Lung (tissue), 12 donors: ENCODE measurements around the gene NTM. TPM values are rescaled to one million over a fixed set of nuclear protein-coding genes. Genes with fewer than 3 reads are reported as not detected.

Source experiments
- ATAC-seq: fragments of 200-7000 bp; cut with Tn5 transposase; one replicate; pipeline ENCODE4 v1.9.1; 2020; ENCODE audit warnings: moderate number of reproducible peaks; ENCODE audit not compliant: insufficient read depth, low FRiP score
- DNase-seq, 3 donors: peaks; one replicate each; pipeline ENCODE4 v3.0.0-alpha.2; 2013 to 2017
- H3K27ac ChIP-seq, 2 donors: one replicate each; pipeline ENCODE4 v1.5.1; 2013; ENCODE audit warnings: mild to moderate bottlenecking in 2 of 2, moderate library complexity in 2 of 2, control low read depth in 1 of 2, inconsistent platforms in 1 of 2, low read depth in 1 of 2, low read length in 1 of 2
- H3K27me3 ChIP-seq, 3 donors: one replicate each; pipeline ENCODE4 v1.5.1; 2013; ENCODE audit warnings: low read length in 2 of 3; ENCODE audit not compliant: control insufficient read depth in 3 of 3, insufficient read depth in 3 of 3
- H3K36me3 ChIP-seq, 4 donors: one replicate each; pipeline ENCODE4 v1.5.1; 2013; ENCODE audit warnings: low read length in 4 of 4, mild to moderate bottlenecking in 1 of 4, moderate library complexity in 1 of 4; ENCODE audit not compliant: control insufficient read depth in 4 of 4, insufficient read depth in 4 of 4
- H3K4me1 ChIP-seq, 5 donors: one replicate each; pipeline ENCODE4 v1.5.1; 2013; ENCODE audit warnings: low read length in 5 of 5, mild to moderate bottlenecking in 2 of 5, moderate library complexity in 1 of 5; ENCODE audit not compliant: control insufficient read depth in 5 of 5, insufficient read depth in 5 of 5
- H3K4me3 ChIP-seq: one replicate; pipeline ENCODE4 v1.5.1; 2013; ENCODE audit warnings: mild to moderate bottlenecking, control low read depth, moderate library complexity
- H3K9ac ChIP-seq, 2 donors: one replicate each; pipeline ENCODE4 v1.5.1; 2013; ENCODE audit warnings: low read length in 2 of 2, control low read depth in 1 of 2; ENCODE audit not compliant: insufficient read depth in 1 of 2
- H3K9me3 ChIP-seq, 4 donors: one replicate each; pipeline ENCODE4 v1.5.1; 2013; ENCODE audit warnings: low read length in 3 of 4, mild to moderate bottlenecking in 1 of 4, moderate library complexity in 1 of 4; ENCODE audit not compliant: control insufficient read depth in 4 of 4, insufficient read depth in 3 of 4
- CTCF ChIP-seq: IDR thresholded peaks from 2 replicates; pipeline ENCODE4 v1.5.1; 2012; ENCODE audit warnings: mild to moderate bottlenecking; ENCODE audit errors: control extremely low read depth, extremely low read depth
- WGBS, 2 donors: extraction: QIAGEN DNeasy Blood & Tissue Kit; methylation state at CpG; one replicate each; pipeline ENCODE4 v1.1.7; 2013; 5-methylcytosine and 5-hydroxymethylcytosine counted together
- polyA plus RNA-seq, 2 donors: library from polyadenylated mRNA; stranded (reverse); fragments of 200-250 nt; gene quantifications; one replicate each; pipeline ENCODE4 v1.2.1, GENCODE V29; 2013
- total RNA-seq, 2 donors: library from RNA; depleted of rRNA in 1 of 2; stranded (reverse); fragments of >200 nt in 1 of 2; gene quantifications; one replicate each; pipeline ENCODE4 v1.2.1, GENCODE V29; 2014 to 2021
- donor health status: control.
- donor health status: control.
- donor health status: Bipolar disorder and iron deficiency.
- donor health status: healthy.
- donor health status: DM: yes; HTN: yes; CAD: no.

The NTM gene
- total and polyA plus RNA-seq, 4 donors = 0.39 to 30.9 (median 7.2) TPM

- TF ChIP-seq CTCF = peak; percentile 35
- H3K4me3 ChIP-seq = no peak overlapping the region
- WGBS, 2 donors = 51 to 65% methylated on average over 6 of the region's 6 CpGs
- peaks cover 0 to 3% (median 0%) of the 10 kb centered on the region in 5 donors for H3K4me1 ChIP-seq
- H3K27me3 ChIP-seq = peaks cover 0 to 4% (median 0%) of the 10 kb centered on the region in 3 donors
- H3K9ac ChIP-seq = no peak overlapping the region
- peak in 2 of 3 donors; percentile 21 to 27 for DNase-seq
- H3K36me3 ChIP-seq = no peaks in the 10 kb centered on the region
- no peak overlapping the region for H3K27ac ChIP-seq
- no peaks in the 10 kb centered on the region for H3K9me3 ChIP-seq
- no peak for ATAC-seq
Measured at GRCh38 chr11:132278801-132279574, 908.6 kb downstream of the NTM start.

- 92 to 100% methylated on average over 4 of the region's 4 CpGs for WGBS, 2 donors
- ATAC-seq = no peak
- H3K27me3 ChIP-seq = no peaks in the 10 kb centered on the region
- no peak overlapping the region for H3K9ac ChIP-seq
- TF ChIP-seq CTCF = no peak
- no peak for DNase-seq
- H3K4me3 ChIP-seq = no peak overlapping the region
- no peaks in the 10 kb centered on the region for H3K36me3 ChIP-seq
- no peaks in the 10 kb centered on the region for H3K9me3 ChIP-seq
- H3K27ac ChIP-seq = no peak overlapping the region
- peaks cover 0 to 3% (median 1%) of the 10 kb centered on the region in 5 donors for H3K4me1 ChIP-seq
Measured at GRCh38 chr11:132284048-132284447, 913.6 kb downstream of the NTM start.

DNA sequence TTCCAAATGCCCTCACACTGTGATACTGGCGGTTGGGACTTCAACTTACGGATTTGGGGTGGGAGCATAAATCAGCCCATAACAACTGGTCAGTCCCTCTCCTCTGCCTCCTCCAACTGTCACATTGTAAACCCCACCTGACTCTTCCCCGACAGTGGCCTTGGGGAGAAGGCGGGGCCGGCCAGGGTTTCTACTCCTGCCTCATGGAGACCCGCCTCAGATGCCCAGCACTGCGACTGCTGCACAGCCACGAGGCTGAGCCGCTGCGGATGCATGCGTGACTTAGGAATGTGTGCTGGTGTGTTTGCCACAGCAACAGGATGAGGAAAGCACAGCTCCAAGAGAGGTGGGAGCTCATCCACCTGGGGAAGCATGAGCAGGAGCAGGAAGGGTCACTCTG is 914.2 kb downstream of the NTM start:
- Histone ChIP-seq H3K9ac (no peak overlapping the region), H3K4me3 (no peak overlapping the region), H3K4me1 (peaks cover 0 to 3% (median 1%) of the 10 kb centered on the region in 5 donors), H3K36me3 (no peaks in the 10 kb centered on the region), H3K27me3 (no peaks in the 10 kb centered on the region), H3K9me3 (no peaks in the 10 kb centered on the region), H3K27ac (no peak overlapping the region)
- no peak for DNase-seq
- no peak for ATAC-seq
- WGBS, 2 donors = 93 to 94% methylated on average over 11 of the region's 11 CpGs
- TF ChIP-seq CTCF = no peak
